Measurements from ENCODE around the gene PLA2G1B. TPM values are rescaled to one million over a fixed set of nuclear protein-coding genes. Genes with fewer than 3 reads are reported as not detected.

PLA2G1B gene
- total RNA-seq, 2 experiments from 2014 or later, result not detected

DNA sequence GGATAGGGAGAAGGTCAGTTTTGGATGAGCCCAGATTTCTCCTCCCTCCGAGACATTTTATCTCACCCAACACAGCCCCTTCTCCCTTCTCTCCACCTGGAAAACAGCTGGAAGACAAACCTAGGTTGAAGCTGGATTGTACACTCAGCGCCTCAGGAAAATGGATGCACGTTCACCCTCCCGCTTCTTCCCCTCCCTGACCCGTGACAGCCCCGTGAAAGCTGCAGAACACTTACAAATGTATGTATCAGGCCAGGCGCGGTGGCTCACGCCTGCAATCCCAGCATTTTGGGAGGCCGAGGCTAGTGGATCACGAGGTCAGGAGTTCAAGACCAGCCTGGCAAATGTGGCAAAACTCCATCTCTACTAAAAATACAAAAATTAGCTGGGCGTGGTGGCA is 40.1 kb downstream of the PLA2G1B start:
- H3K9me3 Mint-ChIP-seq, result no peaks in the 10 kb centered on the region
- POLR2A ChIA-PET, result interaction anchor here (0.7 to 0.9 kb wide), 2 partner anchors 86 to 1938 kb away, joined by 3 to 4 read pairs; partner anchors contain the start of genes DIABLO and RPLP0

DNA sequence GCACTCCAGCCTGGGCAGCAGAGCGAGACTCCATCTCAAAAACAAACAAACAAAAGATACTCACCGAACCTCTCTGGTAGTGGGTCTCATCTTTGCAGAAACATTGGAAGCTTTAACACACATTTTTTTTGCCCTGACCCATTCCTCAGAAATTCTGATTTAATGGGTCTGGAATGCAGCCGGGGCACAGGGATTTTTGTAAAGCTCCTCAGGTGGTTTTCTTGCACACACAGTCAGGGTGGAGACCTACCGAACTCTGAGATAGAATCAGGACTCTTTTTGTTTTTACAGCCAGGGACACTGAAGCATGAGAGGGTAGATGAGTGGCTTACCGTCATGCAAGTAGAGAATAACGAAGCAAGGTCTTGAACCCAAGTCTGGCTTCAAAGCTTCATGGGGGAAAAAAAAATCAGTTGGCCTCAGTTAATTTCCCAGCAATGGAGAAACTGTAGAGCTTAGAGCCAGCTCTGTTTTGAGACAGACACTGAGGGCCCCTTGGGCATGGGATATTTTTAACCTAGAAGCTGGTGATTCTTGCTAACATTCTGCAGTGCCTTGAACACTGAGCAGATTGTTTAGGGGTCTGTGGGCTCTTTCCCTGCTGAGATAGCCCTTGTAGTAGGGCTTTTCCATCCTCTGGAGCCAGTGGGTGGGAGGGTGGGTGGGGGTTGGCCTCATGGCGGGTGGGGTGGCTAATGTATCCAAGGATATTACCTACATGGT is 40.6 kb downstream of the PLA2G1B start:
- POLR2A ChIA-PET, result interaction anchor here (0.7 to 0.9 kb wide), 2 partner anchors 86 to 1939 kb away, joined by 3 to 4 read pairs; partner anchors contain the start of genes DIABLO and RPLP0
- Mint-ChIP-seq H3K36me3 (no peaks in the 10 kb centered on the region), H3K9me3 (no peaks in the 10 kb centered on the region), H3K27ac (no peak overlapping the region), H3K4me3 (no peak overlapping the region), H3K4me1 (peaks cover 5% of the 10 kb centered on the region), H3K27me3 (peaks cover 12% of the 10 kb centered on the region)
- ATAC-seq (ENCODE audit: low read depth) (no peak), DNase-seq (no peak)

More for the DNA sequence above, 40.1 kb downstream of the PLA2G1B start:
- Mint-ChIP-seq H3K4me3 (no peak overlapping the region), H3K4me1 (peaks cover 5% of the 10 kb centered on the region), H3K27me3 (peaks cover 12% of the 10 kb centered on the region), H3K27ac (no peak overlapping the region), H3K36me3 (no peaks in the 10 kb centered on the region)
- no peak for DNase-seq
- no peak for ATAC-seq (ENCODE audit: low read depth)

DNA sequence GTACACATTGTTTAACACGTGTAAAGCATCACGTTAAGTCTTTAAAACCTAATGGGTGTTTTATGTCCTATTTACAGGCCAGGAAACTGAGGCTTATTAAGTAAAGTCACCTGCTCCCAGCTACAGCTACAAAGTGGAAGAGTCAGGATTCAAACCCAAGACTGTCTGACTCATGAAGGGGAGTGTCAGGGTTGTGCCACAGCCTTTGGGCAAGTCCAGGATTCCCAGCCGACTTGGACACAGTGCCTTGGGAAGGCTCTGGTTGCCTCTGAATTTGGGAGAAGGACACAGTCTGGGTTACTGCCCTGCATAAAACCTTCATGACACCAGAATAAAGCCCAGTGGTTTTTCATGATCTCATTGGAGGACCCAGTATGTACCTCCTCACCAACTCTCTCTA is 43.2 kb downstream of the PLA2G1B start:
- DNase-seq (no peak), ATAC-seq (ENCODE audit: low read depth) (no peak)
- Mint-ChIP-seq H3K36me3 (no peaks in the 10 kb centered on the region), H3K27ac (no peak overlapping the region), H3K9me3 (no peaks in the 10 kb centered on the region), H3K4me3 (no peak overlapping the region), H3K4me1 (peaks cover 2% of the 10 kb centered on the region), H3K27me3 (peaks cover 12% of the 10 kb centered on the region)
- POLR2A ChIA-PET, result no interaction called here

DNA sequence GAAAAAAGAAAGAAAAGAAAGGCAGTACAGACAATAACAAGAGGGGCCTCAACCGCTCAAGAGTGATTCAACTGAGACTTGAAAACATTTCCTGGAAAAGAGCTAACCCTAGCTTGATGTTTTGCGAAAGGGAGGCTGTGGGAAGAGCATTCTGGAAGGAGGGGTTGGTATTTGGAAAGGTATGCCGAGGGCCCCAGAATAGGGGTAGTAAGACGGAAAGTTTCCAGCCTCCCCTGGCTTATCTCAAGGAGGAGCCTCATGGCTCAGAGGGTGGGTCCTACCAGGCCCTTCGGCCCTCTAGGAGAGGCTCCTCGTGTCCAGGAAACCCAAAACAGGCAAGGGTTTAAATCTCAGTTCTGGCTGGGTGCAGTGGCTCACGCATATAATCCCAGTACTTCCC is 44.3 kb downstream of the PLA2G1B start:
- ATAC-seq (ENCODE audit: low read depth) (no peak), DNase-seq (no peak)
- Mint-ChIP-seq H3K9me3 (no peaks in the 10 kb centered on the region), H3K36me3 (no peaks in the 10 kb centered on the region), H3K4me3 (no peak overlapping the region), H3K4me1 (peaks cover under 1% of the 10 kb centered on the region), H3K27ac (no peak overlapping the region), H3K27me3 (peaks cover 12% of the 10 kb centered on the region)
- POLR2A ChIA-PET, result interaction anchor here (0.7 to 3.3 kb wide), 2 partner anchors 9 to 196 kb away, joined by 3 to 17 read pairs; partner anchors contain the start of genes RNU4-1 and RNU4-2

DNA sequence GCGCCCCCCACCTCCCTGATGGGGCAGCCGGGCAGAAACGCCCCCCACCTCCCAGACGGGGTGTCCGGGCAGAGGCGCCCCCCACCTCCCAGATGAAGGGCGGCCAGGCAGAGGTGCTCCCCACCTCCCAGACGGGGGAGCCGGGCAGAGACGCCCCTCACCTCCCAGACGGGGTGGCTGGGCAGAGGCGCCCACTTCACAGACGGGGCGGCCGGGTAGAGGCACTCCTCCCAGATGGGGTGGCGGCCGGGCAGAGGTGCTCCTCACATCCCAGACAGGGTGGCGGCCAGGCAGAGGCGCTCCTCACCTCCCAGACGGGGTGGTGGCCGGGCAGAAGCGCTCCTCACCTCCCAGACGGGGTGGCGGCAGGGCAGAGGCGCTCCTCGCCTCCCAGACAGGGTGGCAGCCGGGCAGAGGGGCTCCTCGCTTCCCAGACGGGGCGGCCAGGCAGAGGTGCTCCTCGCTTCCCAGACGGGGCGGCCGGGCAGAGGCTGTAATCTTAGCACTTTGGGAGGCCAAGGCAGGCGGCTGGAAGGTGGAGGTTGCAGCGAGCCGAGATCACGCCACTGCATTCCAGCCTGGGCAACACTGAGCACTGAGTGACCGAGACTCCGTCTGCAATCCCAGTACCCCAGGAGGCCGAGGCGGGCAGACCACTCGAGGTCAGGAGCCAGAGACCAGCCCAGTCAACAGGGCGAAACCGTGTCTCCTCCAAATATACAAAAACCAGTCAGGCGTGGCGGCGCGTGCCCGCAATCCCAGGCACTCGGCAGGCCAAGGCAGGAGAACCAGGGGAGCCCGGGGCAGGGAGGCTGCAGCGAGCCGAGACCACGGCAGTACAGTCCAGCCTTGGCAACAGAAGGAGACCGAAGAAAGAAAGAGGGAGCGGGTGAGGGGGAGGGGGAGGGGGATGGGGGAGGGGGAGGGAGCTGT is 49.2 kb downstream of the PLA2G1B start:
- Mint-ChIP-seq H3K36me3 (no peaks in the 10 kb centered on the region), H3K9me3 (no peaks in the 10 kb centered on the region), H3K4me1 (no peaks in the 10 kb centered on the region), H3K4me3 (no peak overlapping the region), H3K27ac (no peak overlapping the region), H3K27me3 (peaks cover 2% of the 10 kb centered on the region)
- DNase-seq, result no peak
- ATAC-seq (ENCODE audit: low read depth), result no peak
- POLR2A ChIA-PET, result interaction anchor here (2.3 kb wide), 1 partner anchor 13 kb away, joined by 10 read pairs; the partner anchor contains the start of gene RNU4-2

DNA sequence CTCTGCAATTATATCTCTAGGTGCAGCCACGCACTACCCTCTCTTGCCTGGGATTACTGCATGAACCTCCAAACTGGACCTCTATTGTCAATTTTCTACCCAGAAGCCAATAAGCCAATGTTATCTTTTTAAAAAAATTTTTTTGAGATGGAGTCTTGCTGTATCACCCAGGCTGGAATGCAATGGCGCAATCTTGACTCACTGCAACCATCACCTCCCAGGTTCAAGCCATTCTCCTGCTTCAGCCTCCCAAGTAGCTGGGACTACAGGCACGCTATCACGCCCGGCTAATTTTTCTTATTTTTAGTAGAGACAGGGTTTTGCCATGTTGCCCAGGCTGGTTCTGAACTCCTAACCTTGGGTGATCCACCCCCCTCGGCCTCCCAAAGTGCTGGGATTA is 50.8 kb downstream of the PLA2G1B start:
- Mint-ChIP-seq H3K9me3 (no peaks in the 10 kb centered on the region), H3K27ac (no peak overlapping the region), H3K36me3 (no peaks in the 10 kb centered on the region), H3K27me3 (peaks cover 2% of the 10 kb centered on the region), H3K4me1 (no peaks in the 10 kb centered on the region), H3K4me3 (no peak overlapping the region)
- DNase-seq (no peak), ATAC-seq (ENCODE audit: low read depth) (no peak)
- POLR2A ChIA-PET, result no interaction called here

Other genes with a start within 250 kb of the PLA2G1B start
- gene RAB35, start 211.0 kb downstream of the PLA2G1B start, total RNA-seq, result 10 to 100 TPM; 57.1 to 60.2 TPM
- gene GCN1, start 133.1 kb downstream of the PLA2G1B start, total RNA-seq, result 100 to 1,000 TPM; 101 to 110 TPM
- 1,000 to 10,000 TPM; 1,639 to 1,688 TPM for gene RPLP0, start 126.7 kb downstream of the PLA2G1B start, total RNA-seq
- 10 to 100 TPM; 89.0 to 94.7 TPM for gene PXN, start 62.0 kb downstream of the PLA2G1B start, total RNA-seq
- 1,000 to 10,000 TPM; 4,069 to 4,265 TPM for gene RNU4-2, start 35.9 kb downstream of the PLA2G1B start, total RNA-seq
- 1,000 to 10,000 TPM; 1,307 to 1,401 TPM for gene RNU4-1, start 34.5 kb downstream of the PLA2G1B start, total RNA-seq
- gene SIRT4, start 25.5 kb downstream of the PLA2G1B start, total RNA-seq, result 1 to 10 TPM; 1.7 to 2.6 TPM
- gene MSI1, start 41.4 kb upstream of the PLA2G1B start, total RNA-seq, result not detected
- gene COX6A1, start 110.3 kb upstream of the PLA2G1B start, total RNA-seq, result 100 to 1,000 TPM; 248 to 276 TPM
- gene TRIAP1, start 118.6 kb upstream of the PLA2G1B start, total RNA-seq, result 10 to 100 TPM; 23.8 to 24.0 TPM
- 10 to 100 TPM; 26.4 to 31.3 TPM for gene GATC, start 118.7 kb upstream of the PLA2G1B start, total RNA-seq
- gene SRSF9, start 142.0 kb upstream of the PLA2G1B start, total RNA-seq, result 100 to 1,000 TPM; 164 to 166 TPM
- 100 to 1,000 TPM; 146 to 153 TPM for gene DYNLL1, start 168.3 kb upstream of the PLA2G1B start, total RNA-seq
- gene COQ5, start 201.4 kb upstream of the PLA2G1B start, total RNA-seq, result 10 to 100 TPM; 24.6 to 25.2 TPM
- 100 to 1,000 TPM; 205 to 216 TPM for gene RNF10, start 206.6 kb upstream of the PLA2G1B start, total RNA-seq